Gastrocnemius medialis (tissue), 4 donors: ENCODE results near the gene ANKH. TPM values are rescaled to one million over a fixed set of nuclear protein-coding genes. Genes with fewer than 3 reads are reported as not detected.
"Not testable (repeated sequence)": the region's sequence is repeated elsewhere in the genome, so short reads cannot be mapped to it uniquely, and the experiment has no call there.

Experiments used
- ATAC-seq, 2 donors: fragments of 150-250 bp; one replicate each; pipeline ENCODE4 v1.9.1; 2016
- DNase-seq, 2 donors: peaks; one replicate each; pipeline ENCODE4 v3.0.0-alpha.2; 2019
- H3K27ac ChIP-seq, 4 donors: fragments of 200-600 bp; sonication (generic); 1 replicate in 1 of 4; 2 replicates in 3 of 4; pipeline ENCODE4 v1.5.1; 2016 to 2018; ENCODE audit warnings: mild to moderate bottlenecking in 2 of 4, moderate library complexity in 1 of 4
- H3K27me3 ChIP-seq, 3 donors: fragments of 200-600 bp; sonication (generic) in 2 of 3; 1 replicate in 1 of 3; 2 replicates in 2 of 3; pipeline versions ENCODE4 v1.5.1 to v1.6.0; 2016 to 2019; ENCODE audit warnings: mild to moderate bottlenecking in 1 of 3, moderate library complexity in 1 of 3
- H3K36me3 ChIP-seq, 2 donors: fragments of 200-600 bp; sonication (generic) in 1 of 2; one replicate each; pipeline ENCODE4 v1.5.1; 2017 to 2018
- H3K4me1 ChIP-seq, 2 donors: fragments of 200-600 bp; sonication (generic) in 1 of 2; one replicate each; pipeline ENCODE4 v1.5.1; 2016 to 2017; ENCODE audit warnings: mild to moderate bottlenecking in 2 of 2
- H3K4me3 ChIP-seq, 4 donors: fragments of 200-600 bp; sonication (generic) in 3 of 4; 1 replicate in 1 of 4; 2 replicates in 3 of 4; pipeline ENCODE4 v1.5.1; 2016 to 2019; ENCODE audit warnings: mild to moderate bottlenecking in 2 of 4
- H3K9me3 ChIP-seq, 3 donors: fragments of 200-600 bp; sonication (generic) in 2 of 3; 1 replicate in 1 of 3; 2 replicates in 2 of 3; pipeline ENCODE4 v1.5.1; 2016 to 2019
- POLR2A ChIP-seq, 2 donors: fragments of 450-650 bp; IDR thresholded peaks; one replicate each; pipeline ENCODE4 v1.6.1; 2017; ENCODE audit warnings: antibody characterized with exemption in 2 of 2, mild to moderate bottlenecking in 2 of 2, moderate library complexity in 2 of 2
- in situ Hi-C, 4 donors: fragments of 200-750 bp; cut with MboI; loops; one replicate each; pipeline versions ENCODE4 v1.15.0 to v1.8.0; 2017; ENCODE audit warnings: low sequenced_read_pairs in 4 of 4
- intact Hi-C: fragments of 100-400 bp; cut with DNase I; formaldehyde crosslinking; loops from one replicate; pipeline ENCODE4 v1.15.1; 2023; ENCODE audit warnings: low total_unique reads
- total RNA-seq, 4 donors: library from RNA; depleted of rRNA; stranded (reverse); fragments of >200 nt; gene quantifications; one replicate each; pipeline versions ENCODE4 v1.1.0 to v1.2.3, GENCODE V29; 2016
- TF ChIP-seq, protein P1 (sequence below), 5 experiments: fragments of 450-650 bp in 3 of 5; fragments of 200-600 bp in 2 of 5; sonication (generic) in 2 of 5; IDR thresholded peaks in 4 of 5; conservative IDR thresholded peaks in 1 of 5; 1 replicate in 4 of 5; 2 replicates in 1 of 5; pipeline ENCODE4 v1.5.1; 2016 to 2019; ENCODE audit warnings: antibody characterized with exemption in 5 of 5, mild to moderate bottlenecking in 3 of 5, moderate library complexity in 3 of 5

ANKH gene
- total RNA-seq, 4 donors from 2014 or later: 33.5 to 52.1 (median 36.0) TPM

- H3K36me3 ChIP-seq: no peaks in the 10 kb centered on the region
- TF ChIP-seq POLR2A (IDR thresholded peaks at IDR 0.05): no peak
- TF ChIP-seq, protein P1, sequence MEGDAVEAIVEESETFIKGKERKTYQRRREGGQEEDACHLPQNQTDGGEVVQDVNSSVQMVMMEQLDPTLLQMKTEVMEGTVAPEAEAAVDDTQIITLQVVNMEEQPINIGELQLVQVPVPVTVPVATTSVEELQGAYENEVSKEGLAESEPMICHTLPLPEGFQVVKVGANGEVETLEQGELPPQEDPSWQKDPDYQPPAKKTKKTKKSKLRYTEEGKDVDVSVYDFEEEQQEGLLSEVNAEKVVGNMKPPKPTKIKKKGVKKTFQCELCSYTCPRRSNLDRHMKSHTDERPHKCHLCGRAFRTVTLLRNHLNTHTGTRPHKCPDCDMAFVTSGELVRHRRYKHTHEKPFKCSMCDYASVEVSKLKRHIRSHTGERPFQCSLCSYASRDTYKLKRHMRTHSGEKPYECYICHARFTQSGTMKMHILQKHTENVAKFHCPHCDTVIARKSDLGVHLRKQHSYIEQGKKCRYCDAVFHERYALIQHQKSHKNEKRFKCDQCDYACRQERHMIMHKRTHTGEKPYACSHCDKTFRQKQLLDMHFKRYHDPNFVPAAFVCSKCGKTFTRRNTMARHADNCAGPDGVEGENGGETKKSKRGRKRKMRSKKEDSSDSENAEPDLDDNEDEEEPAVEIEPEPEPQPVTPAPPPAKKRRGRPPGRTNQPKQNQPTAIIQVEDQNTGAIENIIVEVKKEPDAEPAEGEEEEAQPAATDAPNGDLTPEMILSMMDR (IDR thresholded peaks at IDR 0.05 in 4 of 5, conservative IDR thresholded peaks at IDR 0.05 in 1 of 5): no peak
- intact Hi-C loops (loop anchor here (5.0 kb wide), 2 partner anchors 59 to 94 kb away; no protein-coding TSS in a partner anchor), in situ Hi-C loops (no loop called here)
- H3K9me3 ChIP-seq: no peaks in the 10 kb centered on the region
- ATAC-seq (no peak), DNase-seq (no peak)
- peaks cover 63 to 70% of the 10 kb centered on the region in 2 donors for H3K4me1 ChIP-seq
- no peaks in the 10 kb centered on the region for H3K27me3 ChIP-seq
- H3K4me3 ChIP-seq: no peak overlapping the region
- H3K27ac ChIP-seq: peak overlapping the region; percentile 73 to 88 (median 84)
Measured at GRCh38 chr5:14821100-14821845, 50.3 kb downstream of the ANKH start.

DNA sequence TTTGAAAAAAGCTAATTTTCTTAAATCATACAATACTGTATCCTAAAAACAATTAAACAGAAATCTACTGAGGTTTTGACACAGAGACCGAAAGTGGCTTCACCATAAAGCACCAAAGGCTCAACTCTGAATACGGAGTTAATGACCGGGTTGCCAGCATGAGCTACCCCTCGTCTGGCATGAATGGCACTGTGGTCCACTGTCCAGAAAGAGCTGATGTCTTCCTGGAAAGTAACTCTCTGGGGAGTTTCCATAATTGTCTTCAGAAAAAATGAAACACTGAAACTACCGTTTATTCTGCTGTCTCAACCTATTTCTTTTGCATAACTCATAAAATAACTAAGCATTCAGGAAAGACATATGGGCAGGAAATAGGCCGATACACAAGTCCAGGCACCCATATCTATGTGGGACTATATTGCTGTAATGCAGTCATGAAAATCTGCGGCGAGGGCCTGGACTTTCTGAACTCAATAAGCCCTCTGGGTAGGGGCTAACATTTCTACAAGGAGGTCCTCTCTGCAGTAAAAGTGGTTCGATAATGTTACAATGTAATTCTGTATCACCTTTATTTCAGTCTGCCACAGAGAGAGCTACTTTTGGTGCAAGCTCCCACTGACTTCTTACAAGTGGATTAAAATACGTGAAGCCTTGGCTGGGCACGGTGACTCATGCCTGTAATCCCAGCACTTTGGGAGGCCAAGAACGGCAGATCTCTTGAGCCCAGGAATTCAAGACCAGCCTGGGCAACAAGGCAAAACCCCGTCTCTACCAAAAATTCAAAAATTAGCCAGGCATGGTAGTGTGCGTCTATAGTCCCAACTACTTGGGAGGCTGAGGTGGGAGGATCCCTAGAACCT is 52.4 kb downstream of the ANKH start:
- no peaks in the 10 kb centered on the region for H3K9me3 ChIP-seq
- TF ChIP-seq, protein P1 (IDR thresholded peaks at IDR 0.05 in 4 of 5, conservative IDR thresholded peaks at IDR 0.05 in 1 of 5): no peak
- no peak for TF ChIP-seq POLR2A (IDR thresholded peaks at IDR 0.05)
- no peaks in the 10 kb centered on the region for H3K36me3 ChIP-seq
- intact Hi-C loops: no loop called here
- peak overlapping the region; percentile 73 to 88 (median 84) for H3K27ac ChIP-seq
- ATAC-seq (peak; percentile 57 to 66), DNase-seq (peak in 1 of 2 donors; percentile 71)
- H3K4me1 ChIP-seq: peaks cover 63 to 66% of the 10 kb centered on the region in 2 donors
- no peaks in the 10 kb centered on the region for H3K27me3 ChIP-seq
- in situ Hi-C loops: no loop called here
- no peak overlapping the region for H3K4me3 ChIP-seq

GRCh38 chr5:14817762-14818136 is 53.8 kb downstream of the ANKH start:
- DNase-seq, H3K27me3 ChIP-seq, intact Hi-C loops, H3K36me3 ChIP-seq, in situ Hi-C loops, H3K4me3 ChIP-seq, H3K9me3 ChIP-seq, ATAC-seq: not testable (repeated sequence)
- H3K4me1 ChIP-seq: peaks cover 52 to 63% of the 10 kb centered on the region in 2 donors
- H3K27ac ChIP-seq: peak overlapping the region in 2 of 4 donors; percentile 23 to 32

GRCh38 chr5:14816999-14817761 is 54.4 kb downstream of the ANKH start:
- Histone ChIP-seq H3K27me3 (no peaks in the 10 kb centered on the region), H3K27ac (peak overlapping the region in 3 of 4 donors; percentile 23 to 32 (median 29)), H3K4me3 (no peak overlapping the region), H3K4me1 (peaks cover 51 to 63% of the 10 kb centered on the region in 2 donors), H3K9me3 (no peaks in the 10 kb centered on the region), H3K36me3 (no peaks in the 10 kb centered on the region)
- in situ Hi-C loops (no loop called here), intact Hi-C loops (no loop called here)
- ATAC-seq: peak in 1 of 2 donors; percentile 54
- TF ChIP-seq, protein P1 (IDR thresholded peaks at IDR 0.05 in 4 of 5, conservative IDR thresholded peaks at IDR 0.05 in 1 of 5): no peak
- no peak for TF ChIP-seq POLR2A (IDR thresholded peaks at IDR 0.05)
- DNase-seq: peak in 1 of 2 donors; percentile 47
